ENCODE data around the gene LRRC7.
"Not testable (repeated sequence)": the region's sequence is repeated elsewhere in the genome, so short reads cannot be mapped to it uniquely, and the experiment has no call there.

LRRC7 gene

DNA sequence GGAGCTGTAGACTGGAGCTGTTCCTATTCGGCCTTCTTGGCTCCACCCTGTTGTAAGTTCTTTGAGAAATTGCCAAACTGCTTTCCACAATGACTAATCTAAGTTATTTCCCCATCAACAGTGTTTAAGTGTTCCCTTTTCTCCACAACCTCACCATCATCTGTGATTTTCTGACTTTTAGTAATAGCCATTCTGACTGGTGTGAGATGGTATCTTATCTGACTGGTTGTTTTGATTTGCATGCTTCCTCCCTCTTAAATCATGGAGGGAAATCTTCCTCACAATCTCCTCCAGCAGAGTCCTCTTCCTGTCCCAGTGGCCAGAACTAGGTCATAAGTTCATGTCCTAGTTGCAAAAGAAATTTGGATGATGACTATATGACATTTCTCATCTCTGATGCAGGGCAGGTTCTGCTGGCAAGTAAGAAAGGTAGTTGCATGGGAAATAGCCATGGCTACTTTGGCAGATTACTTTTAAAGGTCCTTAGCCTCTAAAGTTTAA, 343.6 kb downstream of the LRRC7 start:
- Histone ChIP-seq H3K4me2 (no peak overlapping the region), H3K4me3 (no peak overlapping the region)

DNA sequence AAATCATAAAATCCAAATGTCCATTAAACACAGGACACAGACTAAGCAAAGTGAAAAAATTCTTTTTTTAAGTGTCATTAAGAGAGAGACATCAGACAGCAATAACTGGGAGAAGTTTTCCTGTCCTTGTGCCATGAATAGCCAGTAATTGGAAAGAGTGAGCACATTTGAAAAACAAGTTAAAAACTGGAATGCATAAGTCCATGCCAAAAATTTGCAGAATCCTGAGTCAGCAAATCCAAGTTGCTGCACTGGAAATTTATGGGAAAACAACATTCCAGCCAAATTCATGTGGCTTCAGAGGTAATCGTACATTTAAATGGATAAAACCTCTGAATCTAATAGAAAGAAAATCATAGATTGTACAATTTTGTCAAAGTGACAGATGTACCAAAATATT, 346.3 kb downstream of the LRRC7 start:
- Histone ChIP-seq H3K27ac (no peak overlapping the region), H3K27me3 (no peaks in the 10 kb centered on the region), H3K36me3 (no peaks in the 10 kb centered on the region), H3K4me1 (no peaks in the 10 kb centered on the region), H3K9ac (no peak overlapping the region), H3K9me3 (no peaks in the 10 kb centered on the region), H4K20me1 (no peaks in the 10 kb centered on the region), H3K4me2 (no peak overlapping the region), H3K4me3 (no peak overlapping the region)
- TF ChIP-seq Cebpa-rat (IDR thresholded peaks at IDR 0.05): no peak

More for the DNA sequence above, 343.6 kb downstream of the LRRC7 start:
- Histone ChIP-seq H3K27me3 (no peaks in the 10 kb centered on the region), H3K27ac (no peak overlapping the region), H3K9ac (no peak overlapping the region), H3K9me3 (no peaks in the 10 kb centered on the region), H3K36me3 (no peaks in the 10 kb centered on the region), H3K4me1 (no peaks in the 10 kb centered on the region), H4K20me1 (no peaks in the 10 kb centered on the region)
- TF ChIP-seq Cebpa-rat (IDR thresholded peaks at IDR 0.05): no peak

- H3K36me3 ChIP-seq: no peaks in the 10 kb centered on the region
- no peak overlapping the region for H3K9ac ChIP-seq
- no peak overlapping the region for H3K27ac ChIP-seq
- peaks cover 7% of the 10 kb centered on the region for H3K9me3 ChIP-seq
- H3K27me3 ChIP-seq: no peaks in the 10 kb centered on the region
- H4K20me1 ChIP-seq: no peaks in the 10 kb centered on the region
- no peak overlapping the region for H3K4me2 ChIP-seq
- TF ChIP-seq Cebpa-rat (IDR thresholded peaks at IDR 0.05): no peak
- no peaks in the 10 kb centered on the region for H3K4me1 ChIP-seq
- no peak overlapping the region for H3K4me3 ChIP-seq
Observed at GRCh38 chr1:69914976-69915765, 347.4 kb downstream of the LRRC7 start.

- Histone ChIP-seq H3K4me2 (no peak overlapping the region), H3K9ac (no peak overlapping the region), H3K36me3 (no peaks in the 10 kb centered on the region), H3K4me3 (no peak overlapping the region), H4K20me1 (no peaks in the 10 kb centered on the region), H3K27ac (no peak overlapping the region), H3K9me3 (peaks cover 7% of the 10 kb centered on the region), H3K4me1 (no peaks in the 10 kb centered on the region), H3K27me3 (no peaks in the 10 kb centered on the region)
- no peak for TF ChIP-seq Cebpa-rat (IDR thresholded peaks at IDR 0.05)
Observed at GRCh38 chr1:69919129-69919921, 351.6 kb downstream of the LRRC7 start.

- no peak overlapping the region for H3K9ac ChIP-seq
- H3K4me2 ChIP-seq: no peak overlapping the region
- no peaks in the 10 kb centered on the region for H3K27me3 ChIP-seq
- H3K4me1 ChIP-seq: no peaks in the 10 kb centered on the region
- TF ChIP-seq Cebpa-rat (IDR thresholded peaks at IDR 0.05): no peak
- H3K4me3 ChIP-seq: no peak overlapping the region
- H3K36me3 ChIP-seq: no peaks in the 10 kb centered on the region
- no peaks in the 10 kb centered on the region for H4K20me1 ChIP-seq
- no peak overlapping the region for H3K27ac ChIP-seq
- H3K9me3 ChIP-seq: peaks cover 7% of the 10 kb centered on the region
Observed at GRCh38 chr1:69919922-69920273, 352.2 kb downstream of the LRRC7 start.

DNA sequence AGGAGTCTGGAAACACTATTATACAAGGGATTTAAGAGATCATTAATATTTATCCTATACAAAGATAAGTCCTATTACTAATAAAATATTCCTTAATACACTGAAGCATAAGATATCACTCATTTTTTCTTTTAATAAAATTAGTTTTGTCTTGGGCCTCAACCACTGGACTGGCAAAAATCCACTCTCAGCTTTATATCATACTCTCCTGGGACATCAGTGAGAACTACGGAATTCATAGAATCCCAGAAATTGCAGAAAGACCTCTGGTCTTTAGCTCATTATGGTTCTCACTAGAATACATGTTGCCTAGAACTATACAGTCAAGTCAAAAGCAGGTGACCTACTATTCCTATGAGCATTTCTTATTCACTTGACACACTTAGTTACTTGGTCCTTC, 352.7 kb downstream of the LRRC7 start:
- H3K4me1 ChIP-seq: no peaks in the 10 kb centered on the region
- no peak overlapping the region for H3K4me2 ChIP-seq
- no peak overlapping the region for H3K4me3 ChIP-seq

DNA sequence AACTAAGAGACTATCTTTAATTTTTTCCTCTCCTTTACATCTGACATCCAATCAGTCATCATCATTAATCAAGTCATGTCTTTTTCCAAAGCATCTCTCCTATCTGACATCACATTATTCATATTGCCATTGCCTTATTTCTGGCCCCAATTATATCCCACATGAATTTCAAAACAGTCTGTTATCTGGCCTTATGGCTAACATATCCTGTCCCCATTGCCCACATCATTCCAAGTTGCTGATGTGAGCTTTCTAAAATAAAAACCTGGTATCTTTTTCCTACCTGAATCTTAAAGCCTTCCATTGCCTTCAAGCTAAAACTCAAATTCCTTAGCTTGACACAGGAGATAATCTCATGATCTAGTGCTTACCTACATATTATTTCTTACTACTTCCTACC, 353.8 kb downstream of the LRRC7 start:
- no peak for TF ChIP-seq Cebpa-rat (IDR thresholded peaks at IDR 0.05)
- no peaks in the 10 kb centered on the region for H3K4me1 ChIP-seq
- no peak overlapping the region for H3K9ac ChIP-seq
- H4K20me1 ChIP-seq: no peaks in the 10 kb centered on the region
- H3K9me3 ChIP-seq: peaks cover 7% of the 10 kb centered on the region
- H3K27me3 ChIP-seq: no peaks in the 10 kb centered on the region
- H3K36me3 ChIP-seq: no peaks in the 10 kb centered on the region
- no peak overlapping the region for H3K4me2 ChIP-seq
- H3K27ac ChIP-seq: no peak overlapping the region
- no peak overlapping the region for H3K4me3 ChIP-seq

More for the DNA sequence above, 352.7 kb downstream of the LRRC7 start:
- Histone ChIP-seq H3K27ac (no peak overlapping the region), H3K9ac (no peak overlapping the region), H4K20me1 (no peaks in the 10 kb centered on the region), H3K27me3 (no peaks in the 10 kb centered on the region), H3K9me3 (peaks cover 7% of the 10 kb centered on the region), H3K36me3 (no peaks in the 10 kb centered on the region)
- no peak for TF ChIP-seq Cebpa-rat (IDR thresholded peaks at IDR 0.05)

- not testable (repeated sequence) for H3K36me3 ChIP-seq, H3K27ac ChIP-seq, H3K4me3 ChIP-seq, H3K4me1 ChIP-seq, H4K20me1 ChIP-seq, H3K27me3 ChIP-seq, H3K9me3 ChIP-seq, H3K4me2 ChIP-seq, H3K9ac ChIP-seq
Observed at GRCh38 chr1:69928234-69928633, 360.5 kb downstream of the LRRC7 start.

- H3K4me2 ChIP-seq: no peak overlapping the region
- no peak for TF ChIP-seq Cebpa-rat (IDR thresholded peaks at IDR 0.05)
- H3K4me1 ChIP-seq: no peaks in the 10 kb centered on the region
- H4K20me1 ChIP-seq: no peaks in the 10 kb centered on the region
- no peaks in the 10 kb centered on the region for H3K27me3 ChIP-seq
- H3K9me3 ChIP-seq: peaks cover 8% of the 10 kb centered on the region; the same call in 1 of the 2 replicates
- H3K27ac ChIP-seq: no peak overlapping the region
- H3K4me3 ChIP-seq: no peak overlapping the region
- no peak overlapping the region for H3K9ac ChIP-seq
- H3K36me3 ChIP-seq: no peaks in the 10 kb centered on the region
Observed at GRCh38 chr1:69929308-69930057, 361.8 kb downstream of the LRRC7 start.
